ENCODE data around the gene PTPRN2. TPM values are rescaled to one million over a fixed set of nuclear protein-coding genes. Genes with fewer than 3 reads are reported as not detected.

PTPRN2 gene
- total and polyA plus RNA-seq, 2 of the 8 experiments (the other 6 are each of a cell fraction or from before 2014, with no cell fraction given), result 2.6 to 4.5 TPM

DNA sequence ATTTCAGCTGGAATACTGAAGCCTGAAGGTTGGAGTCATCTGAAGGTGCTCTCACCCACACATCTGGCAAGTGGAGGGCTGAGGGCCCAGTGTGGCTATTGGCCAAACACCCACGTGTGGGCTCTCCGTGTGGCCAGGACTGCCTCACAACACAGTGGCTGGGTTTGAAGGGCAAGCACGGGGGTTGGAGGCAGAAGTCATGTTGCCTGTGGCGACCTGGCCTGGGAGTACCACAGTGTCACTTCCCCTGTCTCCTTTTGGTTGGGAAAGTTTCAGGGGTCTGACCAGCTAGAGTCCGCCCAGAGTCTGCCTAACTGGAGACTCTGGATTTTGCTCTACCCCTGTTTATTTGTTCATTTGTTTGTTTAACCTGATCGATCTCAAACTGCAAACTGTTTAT lies 1081.4 kb downstream of the PTPRN2 start (continued):
- TF ChIP-seq, protein P1, sequence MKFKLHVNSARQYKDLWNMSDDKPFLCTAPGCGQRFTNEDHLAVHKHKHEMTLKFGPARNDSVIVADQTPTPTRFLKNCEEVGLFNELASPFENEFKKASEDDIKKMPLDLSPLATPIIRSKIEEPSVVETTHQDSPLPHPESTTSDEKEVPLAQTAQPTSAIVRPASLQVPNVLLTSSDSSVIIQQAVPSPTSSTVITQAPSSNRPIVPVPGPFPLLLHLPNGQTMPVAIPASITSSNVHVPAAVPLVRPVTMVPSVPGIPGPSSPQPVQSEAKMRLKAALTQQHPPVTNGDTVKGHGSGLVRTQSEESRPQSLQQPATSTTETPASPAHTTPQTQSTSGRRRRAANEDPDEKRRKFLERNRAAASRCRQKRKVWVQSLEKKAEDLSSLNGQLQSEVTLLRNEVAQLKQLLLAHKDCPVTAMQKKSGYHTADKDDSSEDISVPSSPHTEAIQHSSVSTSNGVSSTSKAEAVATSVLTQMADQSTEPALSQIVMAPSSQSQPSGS (IDR thresholded peaks at IDR 0.05; ENCODE audit: low read length), result no peak
- TF ChIP-seq CEBPB (IDR thresholded peaks at IDR 0.05; ENCODE audit: low read depth, low read length) (no peak), BACH1 (IDR thresholded peaks at IDR 0.05; ENCODE audit: low read length) (no peak)

Measured in H1 (cell line).